Progenitor cell of endocrine pancreas (in vitro differentiated cells): ENCODE results near the gene PLAAT2. TPM values are rescaled to one million over a fixed set of nuclear protein-coding genes. Genes with fewer than 3 reads are reported as not detected.

Experiments
- DNase-seq: peaks from one replicate; pipeline ENCODE4 v3.0.0; 2021; ENCODE audit warnings: low spot score; ENCODE audit not compliant: unreplicated experiment
- H3K27ac Mint-ChIP-seq: 2 replicates; pipeline ENCODE4 v1.8.0; 2021; ENCODE audit warnings: mild to moderate bottlenecking, moderate library complexity, mixed read lengths
- H3K27me3 Mint-ChIP-seq: 2 replicates; pipeline ENCODE4 v1.8.0; 2021; ENCODE audit warnings: mixed read lengths
- H3K36me3 Mint-ChIP-seq: 2 replicates; pipeline ENCODE4 v1.8.0; 2022; ENCODE audit warnings: mixed read lengths; ENCODE audit not compliant: insufficient read depth
- H3K4me1 Mint-ChIP-seq: 2 replicates; pipeline ENCODE4 v1.8.0; 2021; ENCODE audit warnings: low read depth, mixed read lengths
- H3K4me3 Mint-ChIP-seq: 2 replicates; pipeline ENCODE4 v1.8.0; 2021; ENCODE audit warnings: low read depth, mild to moderate bottlenecking, moderate library complexity, mixed read lengths
- H3K9me3 Mint-ChIP-seq: 2 replicates; pipeline ENCODE4 v1.8.0; 2021; ENCODE audit warnings: low read depth, mixed read lengths
- total RNA-seq: library from RNA; stranded (reverse); gene quantifications from 2 replicates; pipeline ENCODE4 v1.2.1, GENCODE V29; 2021
- TF ChIP-seq, protein P1 (sequence below): fragments of 200-600 bp; sonication (generic); IDR thresholded peaks from one replicate; pipeline ENCODE4 v1.5.0; 2021; ENCODE audit warnings: antibody characterized with exemption, mild to moderate bottlenecking; ENCODE audit not compliant: unreplicated experiment

PLAAT2 gene
- total RNA-seq, 1 donor from 2014 or later, result not detected

DNA sequence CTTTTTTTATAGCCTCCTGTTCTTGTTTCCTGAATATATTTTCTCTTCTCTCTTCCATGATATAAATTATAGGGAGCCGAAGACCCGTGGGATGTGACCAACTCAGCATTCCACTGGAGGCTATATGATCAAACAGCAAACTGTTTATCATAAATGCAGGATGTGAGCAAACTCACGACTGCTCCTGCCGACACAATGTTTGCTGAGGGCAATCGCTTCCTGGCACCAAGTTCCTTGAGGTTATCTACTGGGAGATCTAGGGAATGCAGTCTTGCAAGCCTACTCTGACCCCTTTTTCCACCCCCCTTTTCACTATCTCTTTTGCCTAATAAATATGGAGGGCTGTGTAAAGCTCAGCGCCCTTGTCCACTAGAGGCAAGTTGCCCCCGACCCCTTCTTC lies 40.0 kb downstream of the PLAAT2 start:
- peaks cover 20% of the 10 kb centered on the region for H3K36me3 Mint-ChIP-seq
- H3K27me3 Mint-ChIP-seq, result no peaks in the 10 kb centered on the region
- DNase-seq, result no peak
- H3K9me3 Mint-ChIP-seq, result peaks cover 25% of the 10 kb centered on the region
- TF ChIP-seq, protein P1, sequence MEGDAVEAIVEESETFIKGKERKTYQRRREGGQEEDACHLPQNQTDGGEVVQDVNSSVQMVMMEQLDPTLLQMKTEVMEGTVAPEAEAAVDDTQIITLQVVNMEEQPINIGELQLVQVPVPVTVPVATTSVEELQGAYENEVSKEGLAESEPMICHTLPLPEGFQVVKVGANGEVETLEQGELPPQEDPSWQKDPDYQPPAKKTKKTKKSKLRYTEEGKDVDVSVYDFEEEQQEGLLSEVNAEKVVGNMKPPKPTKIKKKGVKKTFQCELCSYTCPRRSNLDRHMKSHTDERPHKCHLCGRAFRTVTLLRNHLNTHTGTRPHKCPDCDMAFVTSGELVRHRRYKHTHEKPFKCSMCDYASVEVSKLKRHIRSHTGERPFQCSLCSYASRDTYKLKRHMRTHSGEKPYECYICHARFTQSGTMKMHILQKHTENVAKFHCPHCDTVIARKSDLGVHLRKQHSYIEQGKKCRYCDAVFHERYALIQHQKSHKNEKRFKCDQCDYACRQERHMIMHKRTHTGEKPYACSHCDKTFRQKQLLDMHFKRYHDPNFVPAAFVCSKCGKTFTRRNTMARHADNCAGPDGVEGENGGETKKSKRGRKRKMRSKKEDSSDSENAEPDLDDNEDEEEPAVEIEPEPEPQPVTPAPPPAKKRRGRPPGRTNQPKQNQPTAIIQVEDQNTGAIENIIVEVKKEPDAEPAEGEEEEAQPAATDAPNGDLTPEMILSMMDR, result no peak
- H3K4me1 Mint-ChIP-seq, result peaks cover 12% of the 10 kb centered on the region
- H3K27ac Mint-ChIP-seq, result no peak overlapping the region
- no peak overlapping the region for H3K4me3 Mint-ChIP-seq

DNA sequence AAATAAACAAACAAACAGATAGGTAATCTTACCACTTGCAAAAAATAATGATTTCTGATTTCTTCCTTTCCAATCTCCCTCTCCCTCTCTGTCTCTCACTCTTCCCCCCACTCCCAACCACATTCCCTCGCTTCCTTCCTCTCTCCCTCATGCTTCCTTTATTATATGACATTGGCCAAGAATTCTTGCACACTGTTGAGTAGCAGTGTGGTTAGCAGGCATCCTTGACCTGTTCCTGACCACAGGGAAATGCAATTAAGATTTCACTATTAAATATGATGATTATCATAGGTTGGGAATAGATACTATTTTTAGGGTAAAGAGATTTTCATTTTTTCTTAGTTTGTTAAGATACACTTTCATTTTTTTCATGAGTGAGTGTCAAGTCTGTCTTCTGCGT lies 41.3 kb downstream of the PLAAT2 start:
- peaks cover 20% of the 10 kb centered on the region for H3K36me3 Mint-ChIP-seq
- no peak overlapping the region for H3K27ac Mint-ChIP-seq
- no peak overlapping the region for H3K4me3 Mint-ChIP-seq
- no peaks in the 10 kb centered on the region for H3K27me3 Mint-ChIP-seq
- H3K9me3 Mint-ChIP-seq, result peaks cover 25% of the 10 kb centered on the region
- peaks cover 4% of the 10 kb centered on the region for H3K4me1 Mint-ChIP-seq
- TF ChIP-seq, protein P1, result no peak
- no peak for DNase-seq

GRCh38 chr11:63520606-63521170 lies 42.5 kb downstream of the PLAAT2 start:
- Mint-ChIP-seq H3K4me1 (peaks cover 4% of the 10 kb centered on the region), H3K27me3 (no peaks in the 10 kb centered on the region), H3K4me3 (no peak overlapping the region), H3K27ac (no peak overlapping the region), H3K9me3 (peaks cover 25% of the 10 kb centered on the region), H3K36me3 (peaks cover 19% of the 10 kb centered on the region)
- DNase-seq, result no peak
- TF ChIP-seq, protein P1, result no peak

DNA sequence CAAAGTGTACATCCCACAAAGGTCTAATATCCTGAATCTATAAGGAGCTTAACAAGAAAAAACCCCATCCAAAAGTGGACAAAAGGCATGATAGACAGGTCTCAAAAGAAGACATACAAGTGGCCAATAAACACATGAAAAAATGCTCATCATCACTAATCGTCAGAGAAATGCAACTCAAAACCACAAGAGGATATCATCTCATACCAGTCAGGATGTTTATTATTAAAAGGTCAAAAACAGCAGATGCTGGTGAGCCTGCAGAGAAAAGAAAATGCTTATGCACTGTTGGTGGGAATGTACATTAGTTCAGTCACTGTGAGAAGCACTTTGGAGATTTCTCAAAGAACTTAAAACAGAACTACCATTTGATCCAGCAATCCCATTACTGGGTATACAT lies 44.6 kb downstream of the PLAAT2 start:
- Mint-ChIP-seq H3K4me3 (no peak overlapping the region), H3K27ac (no peak overlapping the region), H3K36me3 (peaks cover 18% of the 10 kb centered on the region), H3K27me3 (no peaks in the 10 kb centered on the region), H3K9me3 (peaks cover 19% of the 10 kb centered on the region), H3K4me1 (peaks cover 4% of the 10 kb centered on the region)
- no peak for DNase-seq
- TF ChIP-seq, protein P1, result no peak

GRCh38 chr11:63517156-63517555 lies 46.0 kb downstream of the PLAAT2 start:
- H3K27me3 Mint-ChIP-seq, result no peaks in the 10 kb centered on the region

More at GRCh38 chr11:63517156-63517555, 46.0 kb downstream of the PLAAT2 start:
- peaks cover 15% of the 10 kb centered on the region for H3K9me3 Mint-ChIP-seq
- H3K4me1 Mint-ChIP-seq, result peaks cover 4% of the 10 kb centered on the region
- peaks cover 14% of the 10 kb centered on the region for H3K36me3 Mint-ChIP-seq
- H3K4me3 Mint-ChIP-seq, result no peak overlapping the region
- no peak overlapping the region for H3K27ac Mint-ChIP-seq
- TF ChIP-seq, protein P1, result no peak
- no peak for DNase-seq
